Testis (tissue), 2 donors: Measurements from ENCODE around the gene PTPRD.

Experiments used
- POLR2A ChIP-seq: fragments of 450-650 bp; IDR thresholded peaks from one replicate; pipeline ENCODE4 v1.6.1; 2017; ENCODE audit warnings: antibody characterized with exemption, mild to moderate bottlenecking, moderate library complexity
- TF ChIP-seq, protein P1 (sequence below), 3 experiments: fragments of 450-650 bp in 2 of 3; fragments of 200-600 bp in 1 of 3; sonication (generic) in 1 of 3; IDR thresholded peaks; one replicate each; pipeline ENCODE4 v1.5.1; 2016 to 2019; ENCODE audit warnings: antibody characterized with exemption in 3 of 3, mild to moderate bottlenecking in 2 of 3, moderate library complexity in 1 of 3

DNA sequence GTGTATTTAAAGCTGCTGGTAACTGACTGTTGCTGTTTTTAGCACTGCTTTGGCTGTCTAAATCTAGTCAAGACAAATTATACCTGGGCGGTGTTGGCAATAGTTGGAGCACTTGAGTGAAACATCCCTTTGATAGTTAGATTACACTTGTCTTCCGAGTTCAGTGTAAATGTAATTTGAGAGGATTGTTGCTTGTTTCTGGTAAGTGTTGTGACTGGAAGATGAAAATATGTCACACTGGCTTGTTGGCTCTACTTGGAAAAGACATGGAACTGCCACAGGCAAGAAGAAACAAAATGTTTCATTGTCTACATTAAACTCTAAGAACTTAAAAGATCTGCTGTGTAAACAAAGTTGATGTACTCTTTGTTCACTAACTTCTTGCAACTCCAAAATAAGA lies 49.2 kb upstream of the PTPRD start:
- TF ChIP-seq, protein P1, sequence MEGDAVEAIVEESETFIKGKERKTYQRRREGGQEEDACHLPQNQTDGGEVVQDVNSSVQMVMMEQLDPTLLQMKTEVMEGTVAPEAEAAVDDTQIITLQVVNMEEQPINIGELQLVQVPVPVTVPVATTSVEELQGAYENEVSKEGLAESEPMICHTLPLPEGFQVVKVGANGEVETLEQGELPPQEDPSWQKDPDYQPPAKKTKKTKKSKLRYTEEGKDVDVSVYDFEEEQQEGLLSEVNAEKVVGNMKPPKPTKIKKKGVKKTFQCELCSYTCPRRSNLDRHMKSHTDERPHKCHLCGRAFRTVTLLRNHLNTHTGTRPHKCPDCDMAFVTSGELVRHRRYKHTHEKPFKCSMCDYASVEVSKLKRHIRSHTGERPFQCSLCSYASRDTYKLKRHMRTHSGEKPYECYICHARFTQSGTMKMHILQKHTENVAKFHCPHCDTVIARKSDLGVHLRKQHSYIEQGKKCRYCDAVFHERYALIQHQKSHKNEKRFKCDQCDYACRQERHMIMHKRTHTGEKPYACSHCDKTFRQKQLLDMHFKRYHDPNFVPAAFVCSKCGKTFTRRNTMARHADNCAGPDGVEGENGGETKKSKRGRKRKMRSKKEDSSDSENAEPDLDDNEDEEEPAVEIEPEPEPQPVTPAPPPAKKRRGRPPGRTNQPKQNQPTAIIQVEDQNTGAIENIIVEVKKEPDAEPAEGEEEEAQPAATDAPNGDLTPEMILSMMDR (IDR thresholded peaks at IDR 0.05) = no peak
- TF ChIP-seq POLR2A = no peak
